OCI-LY1 (cell line): Measurements from ENCODE around the gene GBA2.
A peak's percentile ranks its signal among the peaks of the same experiment; 100 is the strongest.

Source experiments
- H2AFZ ChIP-seq: fragments of 200-600 bp; sonication (generic), shearing (Covaris generic); 2 replicates; pipeline ENCODE4 v1.6.0; 2014; ENCODE audit warnings: antibody characterized with exemption, mild to moderate bottlenecking, low read length
- H3F3A ChIP-seq: fragments of 200-600 bp; sonication (generic), shearing (Covaris generic); 2 replicates; pipeline ENCODE4 v1.6.0; 2014; ENCODE audit warnings: mild to moderate bottlenecking, antibody characterized with exemption, low read length, moderate library complexity; ENCODE audit not compliant: insufficient read depth
- H3K27ac ChIP-seq: fragments of 200-600 bp; sonication (generic); 2 replicates; pipeline ENCODE4 v1.5.1; 2014; ENCODE audit warnings: low read length, mixed run types, mild to moderate bottlenecking, low read depth; ENCODE audit not compliant: poor library complexity, severe bottlenecking
- H3K27me3 ChIP-seq: fragments of 200-600 bp; sonication (generic); 2 replicates; pipeline ENCODE4 v1.6.0; 2014; ENCODE audit warnings: antibody characterized with exemption, mild to moderate bottlenecking, low read length, moderate library complexity; ENCODE audit not compliant: insufficient read depth
- H3K36me3 ChIP-seq: fragments of 200-600 bp; sonication (generic); 2 replicates; pipeline ENCODE4 v1.6.1; 2014; ENCODE audit warnings: mild to moderate bottlenecking, antibody characterized with exemption, low read length, moderate library complexity, mixed read lengths; ENCODE audit not compliant: insufficient read depth
- H3K4me1 ChIP-seq: fragments of 200-600 bp; sonication (generic); 2 replicates; pipeline ENCODE4 v1.5.1; 2014; ENCODE audit warnings: mild to moderate bottlenecking, low read length, moderate library complexity; ENCODE audit not compliant: insufficient read depth, severe bottlenecking
- H3K4me2 ChIP-seq: fragments of 200-600 bp; sonication (generic), shearing (Covaris generic); 2 replicates; pipeline ENCODE4 v1.6.1; 2014; ENCODE audit warnings: low read length
- H3K4me3 ChIP-seq: fragments of 200-600 bp; sonication (generic); 2 replicates; pipeline ENCODE4 v1.5.1; 2014; ENCODE audit warnings: low read length, low read depth, mild to moderate bottlenecking, mixed read lengths; ENCODE audit not compliant: poor library complexity, severe bottlenecking
- H3K79me2 ChIP-seq: fragments of 200-600 bp; shearing (Covaris generic); 2 replicates; pipeline ENCODE4 v1.6.1; 2016; ENCODE audit warnings: mixed run types, low read length, mixed read lengths; ENCODE audit not compliant: insufficient read depth
- H3K9ac ChIP-seq: fragments of 200-600 bp; sonication (generic), shearing (Covaris generic); 2 replicates; pipeline ENCODE4 v1.6.1; 2014; ENCODE audit warnings: mild to moderate bottlenecking, low read length, mixed read lengths
- H3K9me2 ChIP-seq: fragments of 200-600 bp; sonication (generic), shearing (Covaris generic); 2 replicates; pipeline ENCODE4 v1.6.1; 2014; ENCODE audit warnings: low read depth, mild to moderate bottlenecking, low read length, mixed read lengths
- H3K9me3 ChIP-seq: fragments of 200-600 bp; shearing (Covaris generic); 2 replicates; pipeline ENCODE4 v1.6.1; 2014; ENCODE audit warnings: low read length, mixed read lengths
- H4K20me1 ChIP-seq: fragments of 200-600 bp; sonication (generic), shearing (Covaris generic); 2 replicates; pipeline ENCODE4 v1.6.0; 2016; ENCODE audit warnings: mild to moderate bottlenecking, low read length; ENCODE audit not compliant: insufficient read depth
- CTCF ChIP-seq: fragments of 200-600 bp; sonication (generic), shearing (Covaris generic); IDR thresholded peaks from 2 replicates; pipeline ENCODE4 v1.5.1; 2017; ENCODE audit warnings: mild to moderate bottlenecking, antibody characterized with exemption, low read length, moderate library complexity, mixed read lengths
- EZH2 ChIP-seq: fragments of 200-600 bp; sonication (generic), shearing (Covaris generic); IDR thresholded peaks from 2 replicates; pipeline ENCODE4 v1.8.0; 2017; ENCODE audit warnings: borderline replicate concordance, mixed run types, mild to moderate bottlenecking, antibody characterized with exemption, low read length, moderate library complexity, mixed read lengths

Gene GBA2

GRCh38 chr9:35726931-35727330, 22.1 kb downstream of the GBA2 start:
- Histone ChIP-seq H3K9me3 (no peaks in the 10 kb centered on the region), H2AFZ (no peak overlapping the region), H3K9ac (no peak overlapping the region), H3K79me2 (peaks cover 28% of the 10 kb centered on the region), H3K9me2 (no peaks in the 10 kb centered on the region), H3K27ac (peak overlapping the region; percentile 67), H3K27me3 (no peaks in the 10 kb centered on the region), H3K36me3 (peaks cover 34% of the 10 kb centered on the region), H3F3A (no peaks in the 10 kb centered on the region), H3K4me2 (no peak overlapping the region), H3K4me1 (peaks cover 45% of the 10 kb centered on the region), H4K20me1 (no peaks in the 10 kb centered on the region), H3K4me3 (no peak overlapping the region)
- TF ChIP-seq EZH2 (no peak), CTCF (peak; percentile 59)

- H3K9ac ChIP-seq, result no peak overlapping the region
- peaks cover 34% of the 10 kb centered on the region for H3K4me1 ChIP-seq
- H3K27ac ChIP-seq, result no peak overlapping the region
- H3K4me2 ChIP-seq, result no peak overlapping the region
- no peaks in the 10 kb centered on the region for H3K9me2 ChIP-seq
- no peaks in the 10 kb centered on the region for H4K20me1 ChIP-seq
- no peak overlapping the region for H2AFZ ChIP-seq
- no peaks in the 10 kb centered on the region for H3F3A ChIP-seq
- no peak for TF ChIP-seq EZH2
- TF ChIP-seq CTCF, result no peak
- H3K79me2 ChIP-seq, result peaks cover 18% of the 10 kb centered on the region
- H3K9me3 ChIP-seq, result no peaks in the 10 kb centered on the region
- peaks cover 49% of the 10 kb centered on the region for H3K36me3 ChIP-seq
- H3K4me3 ChIP-seq, result no peak overlapping the region
- H3K27me3 ChIP-seq, result no peaks in the 10 kb centered on the region
Observed at GRCh38 chr9:35725362-35725761, 23.7 kb downstream of the GBA2 start.

GRCh38 chr9:35723908-35724307, 25.1 kb downstream of the GBA2 start:
- Histone ChIP-seq H3K9ac (no peak overlapping the region), H3K9me3 (no peaks in the 10 kb centered on the region), H3F3A (no peaks in the 10 kb centered on the region), H4K20me1 (no peaks in the 10 kb centered on the region), H3K27ac (no peak overlapping the region), H3K4me2 (no peak overlapping the region), H3K4me1 (peaks cover 19% of the 10 kb centered on the region), H3K79me2 (peaks cover 7% of the 10 kb centered on the region), H3K27me3 (no peaks in the 10 kb centered on the region), H2AFZ (no peak overlapping the region), H3K9me2 (no peaks in the 10 kb centered on the region), H3K4me3 (no peak overlapping the region), H3K36me3 (peaks cover 64% of the 10 kb centered on the region)
- no peak for TF ChIP-seq EZH2
- TF ChIP-seq CTCF, result no peak
